GM23338 (cell line): ENCODE measurements around the gene RAD51B. TPM values are rescaled to one million over a fixed set of nuclear protein-coding genes. Genes with fewer than 3 reads are reported as not detected.

Source experiments
- ATAC-seq: fragments of 200-7000 bp; cut with Tn5 transposase; 3 replicates; pipeline ENCODE4 v1.9.1; 2020
- DNase-seq: peaks from one replicate; pipeline ENCODE4 v3.0.0-alpha.2; 2015; ENCODE audit warnings: low spot score
- H2AFZ ChIP-seq: fragments of 200-600 bp; sonication (generic); 2 replicates; pipeline ENCODE4 v1.8.0; 2016; ENCODE audit warnings: antibody characterized with exemption, mild to moderate bottlenecking, moderate library complexity
- H3F3A ChIP-seq: fragments of 200-600 bp; sonication (generic); replicated peaks from 2 replicates; pipeline ENCODE4 v1.8.0; 2017; ENCODE audit warnings: antibody characterized with exemption, mixed run types, low read depth
- H3K27ac ChIP-seq: fragments of 200-600 bp; sonication (generic); 2 replicates; pipeline ENCODE4 v1.6.1; 2016; ENCODE audit warnings: low read depth
- H3K27me3 ChIP-seq: fragments of 200-600 bp; sonication (generic); 2 replicates; pipeline ENCODE4 v1.8.0; 2016; ENCODE audit warnings: mild to moderate bottlenecking, mixed run types, moderate library complexity; ENCODE audit not compliant: insufficient read depth
- H3K36me3 ChIP-seq: fragments of 200-600 bp; sonication (generic); 2 replicates; pipeline ENCODE4 v1.8.0; 2016; ENCODE audit warnings: mild to moderate bottlenecking; ENCODE audit not compliant: insufficient read depth
- H3K4me1 ChIP-seq: fragments of 200-600 bp; sonication (generic); 2 replicates; pipeline ENCODE4 v1.8.0; 2016; ENCODE audit warnings: mild to moderate bottlenecking, moderate library complexity; ENCODE audit not compliant: insufficient read depth
- H3K4me2 ChIP-seq: fragments of 200-600 bp; sonication (generic); 2 replicates; pipeline ENCODE4 v1.7.1; 2017; ENCODE audit warnings: mixed run types
- H3K4me3 ChIP-seq: fragments of 200-600 bp; sonication (generic); 2 replicates; pipeline ENCODE4 v1.6.1; 2016; ENCODE audit warnings: mixed run types
- H3K79me2 ChIP-seq: fragments of 200-600 bp; sonication (generic); replicated peaks from 2 replicates; pipeline ENCODE4 v1.8.0; 2017; ENCODE audit warnings: mild to moderate bottlenecking; ENCODE audit not compliant: insufficient read depth
- H3K9me2 ChIP-seq: fragments of 200-600 bp; sonication (generic); 2 replicates; pipeline ENCODE4 v1.8.0; 2017; ENCODE audit not compliant: insufficient read depth
- H4K20me1 ChIP-seq: fragments of 200-600 bp; sonication (generic); replicated peaks from 2 replicates; pipeline ENCODE4 v1.8.0; 2017; ENCODE audit warnings: mild to moderate bottlenecking; ENCODE audit not compliant: insufficient read depth
- H3K27ac Mint-ChIP-seq: 2 replicates; pipeline ENCODE4 v1.8.0; 2020; ENCODE audit warnings: inconsistent platforms, mild to moderate bottlenecking, moderate library complexity, mixed read lengths
- H3K27me3 Mint-ChIP-seq: 3 replicates; pipeline ENCODE4 v1.8.0; 2022; ENCODE audit warnings: low read depth, mild to moderate bottlenecking, moderate library complexity, mixed read lengths, inconsistent platforms; ENCODE audit not compliant: insufficient read depth, poor library complexity
- H3K36me3 Mint-ChIP-seq: 3 replicates; pipeline ENCODE4 v1.8.0; 2021; ENCODE audit warnings: low read depth, mild to moderate bottlenecking, inconsistent platforms, moderate library complexity, mixed read lengths
- H3K4me1 Mint-ChIP-seq: 3 replicates; pipeline ENCODE4 v1.8.0; 2020; ENCODE audit warnings: mild to moderate bottlenecking, inconsistent platforms, mixed read lengths
- H3K4me3 Mint-ChIP-seq: 3 replicates; pipeline ENCODE4 v1.8.0; 2021; ENCODE audit warnings: moderate library complexity, mild to moderate bottlenecking, inconsistent platforms, mixed read lengths
- H3K9me3 Mint-ChIP-seq: 3 replicates; pipeline ENCODE4 v1.8.0; 2020; ENCODE audit warnings: moderate library complexity, mild to moderate bottlenecking, inconsistent platforms, mixed read lengths
- CREB1 ChIP-seq: fragments of 250-450 bp; sonication (Bioruptor Pico); IDR thresholded peaks from 2 replicates; pipeline ENCODE4 v1.5.0; 2020; ENCODE audit warnings: low read depth, mild to moderate bottlenecking, moderate library complexity
- NANOG ChIP-seq: IDR thresholded peaks from 2 replicates; pipeline ENCODE4 v1.6.1; 2016; ENCODE audit warnings: antibody characterized with exemption, borderline replicate concordance
- POLR2AphosphoS5 ChIP-seq: IDR thresholded peaks from 2 replicates; pipeline ENCODE4 v1.6.1; 2016; ENCODE audit warnings: antibody characterized with exemption, low read depth
- ZNF114 ChIP-seq: fragments of 250-450 bp; sonication (Bioruptor Pico); IDR thresholded peaks from 2 replicates; pipeline ENCODE4 v1.5.0; 2020; ENCODE audit warnings: mild to moderate bottlenecking, moderate library complexity
- ZNF331 ChIP-seq: fragments of 250-450 bp; sonication (Bioruptor Pico); IDR thresholded peaks from 2 replicates; pipeline ENCODE4 v1.5.0; 2020; ENCODE audit warnings: low read depth, mild to moderate bottlenecking, moderate library complexity
- polyA plus RNA-seq: library from polyadenylated mRNA; unstranded; fragments of >200 nt; fragmentation: Nextera tagmentation; extraction: Ambion mirVana; gene quantifications from 2 replicates; pipeline ENCODE4 v1.2.1, GENCODE V29; 2016
- total RNA-seq: library from RNA; depleted of rRNA; stranded (reverse); fragments of >200 nt; shearing (Covaris generic); gene quantifications from 2 replicates; pipeline ENCODE4 v1.2.3, GENCODE V29; 2014
- TF ChIP-seq, protein P1 (sequence below): fragments of 250-450 bp; sonication (Bioruptor Pico); IDR thresholded peaks from 2 replicates; pipeline ENCODE4 v1.5.0; 2020; ENCODE audit warnings: mild to moderate bottlenecking, moderate library complexity
- TF ChIP-seq, protein P2 (sequence below), 2 experiments: fragments of 200-600 bp in 1 of 2; sonication (generic) in 1 of 2; conservative IDR thresholded peaks; 2 replicates each; pipeline versions ENCODE4 v1.5.1 to v1.6.1; 2016 to 2017; ENCODE audit warnings: antibody characterized with exemption in 2 of 2, low read depth in 2 of 2, mild to moderate bottlenecking in 2 of 2, moderate library complexity in 1 of 2
- TF ChIP-seq, protein P3 (sequence below): IDR thresholded peaks from one replicate; pipeline ENCODE4 v1.6.1; 2018; ENCODE audit warnings: antibody characterized with exemption; ENCODE audit not compliant: unreplicated experiment
- TF ChIP-seq, protein P4 (sequence below): IDR thresholded peaks from 2 replicates; pipeline ENCODE4 v1.6.1; 2016; ENCODE audit warnings: antibody characterized with exemption

RAD51B gene
- total and polyA plus RNA-seq, 2 experiments from 2014 or later: 15.7 to 29.1 TPM

DNA sequence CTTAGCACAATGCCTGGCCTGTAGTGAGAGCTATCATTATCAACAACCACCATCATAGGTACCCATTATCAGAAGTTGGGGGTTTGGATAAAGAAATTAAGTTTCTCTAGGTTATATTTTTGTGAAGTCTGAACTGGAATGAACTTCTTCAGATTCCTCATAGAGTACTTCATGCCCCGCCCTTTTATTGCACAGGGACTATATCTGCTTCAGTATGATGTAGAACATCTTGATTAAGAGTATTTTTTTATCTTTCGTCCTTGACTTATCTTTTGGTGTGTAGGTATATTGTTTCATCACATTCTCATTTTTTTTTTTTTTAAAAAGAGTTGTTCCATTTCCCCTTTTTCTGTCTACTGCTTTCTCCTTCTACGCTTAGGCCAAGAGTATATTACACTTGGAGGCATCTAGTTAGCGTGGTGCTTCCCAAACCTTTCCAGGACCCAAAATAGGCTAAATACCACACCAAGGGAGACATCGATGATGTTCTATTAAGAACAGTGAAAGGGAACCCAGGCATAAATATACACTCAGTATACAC, 505.8 kb downstream of the RAD51B start (continued):
- TF ChIP-seq, protein P1, sequence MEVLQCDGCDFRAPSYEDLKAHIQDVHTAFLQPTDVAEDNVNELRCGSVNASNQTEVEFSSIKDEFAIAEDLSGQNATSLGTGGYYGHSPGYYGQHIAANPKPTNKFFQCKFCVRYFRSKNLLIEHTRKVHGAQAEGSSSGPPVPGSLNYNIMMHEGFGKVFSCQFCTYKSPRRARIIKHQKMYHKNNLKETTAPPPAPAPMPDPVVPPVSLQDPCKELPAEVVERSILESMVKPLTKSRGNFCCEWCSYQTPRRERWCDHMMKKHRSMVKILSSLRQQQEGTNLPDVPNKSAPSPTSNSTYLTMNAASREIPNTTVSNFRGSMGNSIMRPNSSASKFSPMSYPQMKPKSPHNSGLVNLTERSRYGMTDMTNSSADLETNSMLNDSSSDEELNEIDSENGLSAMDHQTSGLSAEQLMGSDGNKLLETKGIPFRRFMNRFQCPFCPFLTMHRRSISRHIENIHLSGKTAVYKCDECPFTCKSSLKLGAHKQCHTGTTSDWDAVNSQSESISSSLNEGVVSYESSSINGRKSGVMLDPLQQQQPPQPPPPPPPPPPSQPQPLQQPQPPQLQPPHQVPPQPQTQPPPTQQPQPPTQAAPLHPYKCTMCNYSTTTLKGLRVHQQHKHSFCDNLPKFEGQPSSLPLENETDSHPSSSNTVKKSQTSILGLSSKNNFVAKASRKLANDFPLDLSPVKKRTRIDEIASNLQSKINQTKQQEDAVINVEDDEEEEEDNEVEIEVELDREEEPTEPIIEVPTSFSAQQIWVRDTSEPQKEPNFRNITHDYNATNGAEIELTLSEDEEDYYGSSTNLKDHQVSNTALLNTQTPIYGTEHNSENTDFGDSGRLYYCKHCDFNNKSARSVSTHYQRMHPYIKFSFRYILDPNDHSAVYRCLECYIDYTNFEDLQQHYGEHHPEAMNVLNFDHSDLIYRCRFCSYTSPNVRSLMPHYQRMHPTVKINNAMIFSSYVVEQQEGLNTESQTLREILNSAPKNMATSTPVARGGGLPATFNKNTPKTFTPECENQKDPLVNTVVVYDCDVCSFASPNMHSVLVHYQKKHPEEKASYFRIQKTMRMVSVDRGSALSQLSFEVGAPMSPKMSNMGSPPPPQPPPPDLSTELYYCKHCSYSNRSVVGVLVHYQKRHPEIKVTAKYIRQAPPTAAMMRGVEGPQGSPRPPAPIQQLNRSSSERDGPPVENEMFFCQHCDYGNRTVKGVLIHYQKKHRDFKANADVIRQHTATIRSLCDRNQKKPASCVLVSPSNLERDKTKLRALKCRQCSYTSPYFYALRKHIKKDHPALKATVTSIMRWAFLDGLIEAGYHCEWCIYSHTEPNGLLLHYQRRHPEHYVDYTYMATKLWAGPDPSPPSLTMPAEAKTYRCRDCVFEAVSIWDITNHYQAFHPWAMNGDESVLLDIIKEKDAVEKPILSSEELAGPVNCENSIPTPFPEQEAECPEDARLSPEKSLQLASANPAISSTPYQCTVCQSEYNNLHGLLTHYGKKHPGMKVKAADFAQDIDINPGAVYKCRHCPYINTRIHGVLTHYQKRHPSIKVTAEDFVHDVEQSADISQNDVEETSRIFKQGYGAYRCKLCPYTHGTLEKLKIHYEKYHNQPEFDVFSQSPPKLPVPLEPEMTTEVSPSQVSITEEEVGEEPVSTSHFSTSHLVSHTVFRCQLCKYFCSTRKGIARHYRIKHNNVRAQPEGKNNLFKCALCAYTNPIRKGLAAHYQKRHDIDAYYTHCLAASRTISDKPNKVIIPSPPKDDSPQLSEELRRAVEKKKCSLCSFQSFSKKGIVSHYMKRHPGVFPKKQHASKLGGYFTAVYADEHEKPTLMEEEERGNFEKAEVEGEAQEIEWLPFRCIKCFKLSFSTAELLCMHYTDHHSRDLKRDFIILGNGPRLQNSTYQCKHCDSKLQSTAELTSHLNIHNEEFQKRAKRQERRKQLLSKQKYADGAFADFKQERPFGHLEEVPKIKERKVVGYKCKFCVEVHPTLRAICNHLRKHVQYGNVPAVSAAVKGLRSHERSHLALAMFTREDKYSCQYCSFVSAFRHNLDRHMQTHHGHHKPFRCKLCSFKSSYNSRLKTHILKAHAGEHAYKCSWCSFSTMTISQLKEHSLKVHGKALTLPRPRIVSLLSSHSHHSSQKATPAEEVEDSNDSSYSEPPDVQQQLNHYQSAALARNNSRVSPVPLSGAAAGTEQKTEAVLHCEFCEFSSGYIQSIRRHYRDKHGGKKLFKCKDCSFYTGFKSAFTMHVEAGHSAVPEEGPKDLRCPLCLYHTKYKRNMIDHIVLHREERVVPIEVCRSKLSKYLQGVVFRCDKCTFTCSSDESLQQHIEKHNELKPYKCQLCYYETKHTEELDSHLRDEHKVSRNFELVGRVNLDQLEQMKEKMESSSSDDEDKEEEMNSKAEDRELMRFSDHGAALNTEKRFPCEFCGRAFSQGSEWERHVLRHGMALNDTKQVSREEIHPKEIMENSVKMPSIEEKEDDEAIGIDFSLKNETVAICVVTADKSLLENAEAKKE: no peak
- no peak for TF ChIP-seq ZNF331
- TF ChIP-seq, protein P2, sequence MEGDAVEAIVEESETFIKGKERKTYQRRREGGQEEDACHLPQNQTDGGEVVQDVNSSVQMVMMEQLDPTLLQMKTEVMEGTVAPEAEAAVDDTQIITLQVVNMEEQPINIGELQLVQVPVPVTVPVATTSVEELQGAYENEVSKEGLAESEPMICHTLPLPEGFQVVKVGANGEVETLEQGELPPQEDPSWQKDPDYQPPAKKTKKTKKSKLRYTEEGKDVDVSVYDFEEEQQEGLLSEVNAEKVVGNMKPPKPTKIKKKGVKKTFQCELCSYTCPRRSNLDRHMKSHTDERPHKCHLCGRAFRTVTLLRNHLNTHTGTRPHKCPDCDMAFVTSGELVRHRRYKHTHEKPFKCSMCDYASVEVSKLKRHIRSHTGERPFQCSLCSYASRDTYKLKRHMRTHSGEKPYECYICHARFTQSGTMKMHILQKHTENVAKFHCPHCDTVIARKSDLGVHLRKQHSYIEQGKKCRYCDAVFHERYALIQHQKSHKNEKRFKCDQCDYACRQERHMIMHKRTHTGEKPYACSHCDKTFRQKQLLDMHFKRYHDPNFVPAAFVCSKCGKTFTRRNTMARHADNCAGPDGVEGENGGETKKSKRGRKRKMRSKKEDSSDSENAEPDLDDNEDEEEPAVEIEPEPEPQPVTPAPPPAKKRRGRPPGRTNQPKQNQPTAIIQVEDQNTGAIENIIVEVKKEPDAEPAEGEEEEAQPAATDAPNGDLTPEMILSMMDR (conservative IDR thresholded peaks at IDR 0.05; ENCODE audit: low read depth in 2 of 2): no peak

DNA sequence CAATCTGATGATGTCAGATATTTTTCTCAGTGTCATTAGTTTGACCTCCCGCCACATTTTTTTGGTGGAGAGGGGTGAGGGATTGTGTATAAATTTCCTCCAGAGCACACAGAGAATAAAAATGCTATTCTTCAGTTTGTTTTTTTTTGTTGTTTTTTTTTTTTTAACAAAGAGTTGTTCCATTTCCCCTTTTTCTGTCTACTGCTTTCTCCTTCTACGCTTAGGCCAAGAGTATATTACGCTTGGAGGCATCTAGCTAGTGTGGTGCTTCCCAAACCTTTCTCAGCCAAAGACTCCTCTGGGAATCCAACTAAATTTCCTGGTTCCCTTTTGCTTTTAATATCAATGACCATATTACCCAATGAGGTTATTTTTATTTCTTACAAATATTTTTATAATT, 507.7 kb downstream of the RAD51B start:
- no peak overlapping the region for H3K27ac Mint-ChIP-seq
- TF ChIP-seq, protein P3, sequence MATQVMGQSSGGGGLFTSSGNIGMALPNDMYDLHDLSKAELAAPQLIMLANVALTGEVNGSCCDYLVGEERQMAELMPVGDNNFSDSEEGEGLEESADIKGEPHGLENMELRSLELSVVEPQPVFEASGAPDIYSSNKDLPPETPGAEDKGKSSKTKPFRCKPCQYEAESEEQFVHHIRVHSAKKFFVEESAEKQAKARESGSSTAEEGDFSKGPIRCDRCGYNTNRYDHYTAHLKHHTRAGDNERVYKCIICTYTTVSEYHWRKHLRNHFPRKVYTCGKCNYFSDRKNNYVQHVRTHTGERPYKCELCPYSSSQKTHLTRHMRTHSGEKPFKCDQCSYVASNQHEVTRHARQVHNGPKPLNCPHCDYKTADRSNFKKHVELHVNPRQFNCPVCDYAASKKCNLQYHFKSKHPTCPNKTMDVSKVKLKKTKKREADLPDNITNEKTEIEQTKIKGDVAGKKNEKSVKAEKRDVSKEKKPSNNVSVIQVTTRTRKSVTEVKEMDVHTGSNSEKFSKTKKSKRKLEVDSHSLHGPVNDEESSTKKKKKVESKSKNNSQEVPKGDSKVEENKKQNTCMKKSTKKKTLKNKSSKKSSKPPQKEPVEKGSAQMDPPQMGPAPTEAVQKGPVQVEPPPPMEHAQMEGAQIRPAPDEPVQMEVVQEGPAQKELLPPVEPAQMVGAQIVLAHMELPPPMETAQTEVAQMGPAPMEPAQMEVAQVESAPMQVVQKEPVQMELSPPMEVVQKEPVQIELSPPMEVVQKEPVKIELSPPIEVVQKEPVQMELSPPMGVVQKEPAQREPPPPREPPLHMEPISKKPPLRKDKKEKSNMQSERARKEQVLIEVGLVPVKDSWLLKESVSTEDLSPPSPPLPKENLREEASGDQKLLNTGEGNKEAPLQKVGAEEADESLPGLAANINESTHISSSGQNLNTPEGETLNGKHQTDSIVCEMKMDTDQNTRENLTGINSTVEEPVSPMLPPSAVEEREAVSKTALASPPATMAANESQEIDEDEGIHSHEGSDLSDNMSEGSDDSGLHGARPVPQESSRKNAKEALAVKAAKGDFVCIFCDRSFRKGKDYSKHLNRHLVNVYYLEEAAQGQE: no peak
- TF ChIP-seq, protein P2 (conservative IDR thresholded peaks at IDR 0.05; ENCODE audit: low read depth in 2 of 2): no peak
- TF ChIP-seq CREB1 (CRISPR knock-in tag) (no peak), NANOG (no peak), POLR2AphosphoS5 (no peak), ZNF114 (no peak)
- TF ChIP-seq, protein P4, sequence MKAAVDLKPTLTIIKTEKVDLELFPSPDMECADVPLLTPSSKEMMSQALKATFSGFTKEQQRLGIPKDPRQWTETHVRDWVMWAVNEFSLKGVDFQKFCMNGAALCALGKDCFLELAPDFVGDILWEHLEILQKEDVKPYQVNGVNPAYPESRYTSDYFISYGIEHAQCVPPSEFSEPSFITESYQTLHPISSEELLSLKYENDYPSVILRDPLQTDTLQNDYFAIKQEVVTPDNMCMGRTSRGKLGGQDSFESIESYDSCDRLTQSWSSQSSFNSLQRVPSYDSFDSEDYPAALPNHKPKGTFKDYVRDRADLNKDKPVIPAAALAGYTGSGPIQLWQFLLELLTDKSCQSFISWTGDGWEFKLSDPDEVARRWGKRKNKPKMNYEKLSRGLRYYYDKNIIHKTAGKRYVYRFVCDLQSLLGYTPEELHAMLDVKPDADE: no peak

More for the DNA sequence above, 507.7 kb downstream of the RAD51B start:
- Histone ChIP-seq H4K20me1 (no peaks in the 10 kb centered on the region), H3K4me2 (no peak overlapping the region), H3F3A (no peaks in the 10 kb centered on the region), H3K4me1 (peaks cover 10% of the 10 kb centered on the region), H3K9me2 (peaks cover 3% of the 10 kb centered on the region; the same call in 1 of the 2 replicates), H3K27me3 (no peaks in the 10 kb centered on the region), H2AFZ (no peak overlapping the region), H3K36me3 (no peaks in the 10 kb centered on the region), H3K4me3 (no peak overlapping the region), H3K27ac (no peak overlapping the region), H3K79me2 (no peaks in the 10 kb centered on the region)
- no peak overlapping the region for H3K4me3 Mint-ChIP-seq
- no peaks in the 10 kb centered on the region for H3K9me3 Mint-ChIP-seq
- DNase-seq: no peak
- peaks cover 10% of the 10 kb centered on the region for H3K4me1 Mint-ChIP-seq
- ATAC-seq: no peak
- no peaks in the 10 kb centered on the region for H3K36me3 Mint-ChIP-seq
- peaks cover 4% of the 10 kb centered on the region for H3K27me3 Mint-ChIP-seq
